Neural progenitor cell (in vitro differentiated cells): ENCODE measurements around the gene CHCHD10. TPM values are rescaled to one million over a fixed set of nuclear protein-coding genes. Genes with fewer than 3 reads are reported as not detected.
A peak's percentile ranks its signal among the peaks of the same experiment; 100 is the strongest.

Source experiments
- DNase-seq: peaks from one replicate; pipeline ENCODE4 v3.0.0-alpha.2; 2016; ENCODE audit warnings: low spot score
- H2AFZ ChIP-seq: fragments of 200-600 bp; sonication (generic); replicated peaks from 2 replicates; pipeline ENCODE4 v1.6.1; 2016; ENCODE audit warnings: antibody characterized with exemption
- H3F3A ChIP-seq: fragments of 200-600 bp; sonication (generic); 2 replicates; pipeline ENCODE4 v1.6.1; 2016; ENCODE audit warnings: antibody characterized with exemption, low read depth
- H3K27ac ChIP-seq: fragments of 200-600 bp; sonication (generic); 2 replicates; pipeline ENCODE4 v1.5.1; 2016; ENCODE audit warnings: mild to moderate bottlenecking
- H3K27me3 ChIP-seq: fragments of 200-600 bp; sonication (generic); 2 replicates; pipeline ENCODE4 v1.6.1; 2016; ENCODE audit warnings: mild to moderate bottlenecking, moderate library complexity
- H3K36me3 ChIP-seq: fragments of 200-600 bp; sonication (generic); 2 replicates; pipeline ENCODE4 v1.5.1; 2016
- H3K4me1 ChIP-seq: fragments of 200-600 bp; sonication (generic); 2 replicates; pipeline ENCODE4 v1.6.1; 2016; ENCODE audit warnings: mixed run types
- H3K4me2 ChIP-seq: fragments of 200-600 bp; sonication (generic); 2 replicates; pipeline ENCODE4 v1.6.1; 2016
- H3K4me3 ChIP-seq: fragments of 200-600 bp; sonication (generic); 2 replicates; pipeline ENCODE4 v1.5.1; 2016
- H3K79me2 ChIP-seq: fragments of 200-600 bp; sonication (generic); 2 replicates; pipeline ENCODE4 v1.6.1; 2016; ENCODE audit warnings: low read depth
- H3K9ac ChIP-seq: fragments of 200-600 bp; sonication (generic); 2 replicates; pipeline ENCODE4 v1.6.1; 2016
- H3K9me3 ChIP-seq: fragments of 200-600 bp; sonication (generic); 2 replicates; pipeline ENCODE4 v1.5.1; 2016; ENCODE audit warnings: low read depth
- H4K20me1 ChIP-seq: fragments of 200-600 bp; sonication (generic); 2 replicates; pipeline ENCODE4 v1.6.1; 2016; ENCODE audit warnings: low read depth
- H3K27ac Mint-ChIP-seq: 3 replicates; pipeline ENCODE4 v1.8.0; 2021; ENCODE audit warnings: mixed read lengths
- H3K27me3 Mint-ChIP-seq: 2 replicates; pipeline ENCODE4 v1.8.0; 2022; ENCODE audit warnings: low read depth, mild to moderate bottlenecking, inconsistent platforms, moderate library complexity, mixed read lengths; ENCODE audit not compliant: insufficient read depth
- H3K36me3 Mint-ChIP-seq: 3 replicates; pipeline ENCODE4 v1.8.0; 2021; ENCODE audit warnings: mixed read lengths
- H3K4me1 Mint-ChIP-seq: 3 replicates; pipeline ENCODE4 v1.8.0; 2021; ENCODE audit warnings: mixed read lengths
- H3K4me3 Mint-ChIP-seq: 3 replicates; pipeline ENCODE4 v1.8.0; 2021; ENCODE audit warnings: mild to moderate bottlenecking, moderate library complexity, mixed read lengths
- H3K9me3 Mint-ChIP-seq: 3 replicates; pipeline ENCODE4 v1.8.0; 2020; ENCODE audit warnings: mixed read lengths
- EZH2 ChIP-seq: fragments of 200-600 bp; sonication (generic); IDR thresholded peaks from 2 replicates; pipeline ENCODE4 v1.6.1; 2017; ENCODE audit warnings: antibody characterized with exemption, mild to moderate bottlenecking, moderate library complexity
- EZH2phosphoT487 ChIP-seq: fragments of 200-600 bp; sonication (generic); IDR thresholded peaks from 2 replicates; pipeline ENCODE4 v1.6.1; 2017; ENCODE audit warnings: antibody characterized with exemption
- total RNA-seq: library from RNA; depleted of rRNA; stranded (reverse); fragments of >200 nt; gene quantifications from 2 replicates; pipeline ENCODE4 v1.2.3, GENCODE V29; 2015; ENCODE audit warnings: low replicate concordance
- TF ChIP-seq, protein P1 (sequence below): fragments of 200-600 bp; sonication (generic); IDR thresholded peaks from 2 replicates; pipeline ENCODE4 v1.5.1; 2017; ENCODE audit warnings: antibody characterized with exemption, mild to moderate bottlenecking

CHCHD10 gene
- total RNA-seq, 1 donor from 2014 or later = 9.1 TPM

DNA sequence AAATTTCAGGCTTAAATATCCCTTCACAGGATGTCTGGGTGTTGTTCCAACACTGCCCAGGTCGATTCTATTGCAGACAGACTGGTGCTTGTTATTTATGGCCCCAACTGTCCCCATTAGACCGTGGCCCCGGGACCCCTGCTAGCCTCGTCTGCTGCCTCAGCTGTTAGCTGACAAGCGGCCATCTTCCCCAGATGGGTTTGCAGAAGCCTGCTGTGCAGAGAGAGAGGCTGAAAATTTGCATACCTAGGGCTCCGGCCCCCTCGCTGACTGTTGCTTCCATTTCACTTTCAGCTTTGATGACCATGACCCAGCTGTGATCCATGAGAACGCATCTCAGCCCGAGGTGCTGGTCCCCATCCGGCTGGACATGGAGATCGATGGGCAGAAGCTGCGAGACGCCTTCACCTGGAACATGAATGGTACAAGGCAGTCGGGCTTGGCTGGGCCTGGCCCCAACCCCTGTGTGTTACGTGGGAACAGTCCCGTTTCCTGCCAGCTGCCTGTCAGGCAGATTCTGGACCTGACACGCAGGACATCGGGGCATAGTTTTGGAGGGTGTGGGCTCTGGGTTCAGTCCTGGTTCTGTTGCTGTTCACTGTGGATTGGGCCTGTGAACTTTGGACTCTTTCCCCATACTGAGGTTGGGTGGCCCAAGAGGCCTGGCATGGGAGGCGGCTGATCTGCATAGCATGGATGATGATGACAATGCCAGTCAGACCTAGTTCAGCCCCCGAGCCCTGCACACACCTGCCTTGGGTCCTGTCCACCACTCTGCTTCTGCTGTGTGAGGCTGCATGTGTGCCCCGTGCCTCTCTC, 35.4 kb upstream of the CHCHD10 start:
- TF ChIP-seq EZH2 = no peak
- TF ChIP-seq, protein P1, sequence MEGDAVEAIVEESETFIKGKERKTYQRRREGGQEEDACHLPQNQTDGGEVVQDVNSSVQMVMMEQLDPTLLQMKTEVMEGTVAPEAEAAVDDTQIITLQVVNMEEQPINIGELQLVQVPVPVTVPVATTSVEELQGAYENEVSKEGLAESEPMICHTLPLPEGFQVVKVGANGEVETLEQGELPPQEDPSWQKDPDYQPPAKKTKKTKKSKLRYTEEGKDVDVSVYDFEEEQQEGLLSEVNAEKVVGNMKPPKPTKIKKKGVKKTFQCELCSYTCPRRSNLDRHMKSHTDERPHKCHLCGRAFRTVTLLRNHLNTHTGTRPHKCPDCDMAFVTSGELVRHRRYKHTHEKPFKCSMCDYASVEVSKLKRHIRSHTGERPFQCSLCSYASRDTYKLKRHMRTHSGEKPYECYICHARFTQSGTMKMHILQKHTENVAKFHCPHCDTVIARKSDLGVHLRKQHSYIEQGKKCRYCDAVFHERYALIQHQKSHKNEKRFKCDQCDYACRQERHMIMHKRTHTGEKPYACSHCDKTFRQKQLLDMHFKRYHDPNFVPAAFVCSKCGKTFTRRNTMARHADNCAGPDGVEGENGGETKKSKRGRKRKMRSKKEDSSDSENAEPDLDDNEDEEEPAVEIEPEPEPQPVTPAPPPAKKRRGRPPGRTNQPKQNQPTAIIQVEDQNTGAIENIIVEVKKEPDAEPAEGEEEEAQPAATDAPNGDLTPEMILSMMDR = no peak
- no peak for TF ChIP-seq EZH2phosphoT487
- Histone ChIP-seq H3K9ac (no peak overlapping the region), H3K9me3 (no peaks in the 10 kb centered on the region), H3K4me3 (no peak overlapping the region), H3K4me2 (no peak overlapping the region), H3F3A (no peaks in the 10 kb centered on the region), H3K79me2 (no peaks in the 10 kb centered on the region), H3K27ac (no peak overlapping the region), H4K20me1 (no peaks in the 10 kb centered on the region), H3K36me3 (peaks cover 8% of the 10 kb centered on the region), H3K27me3 (no peaks in the 10 kb centered on the region), H3K4me1 (no peaks in the 10 kb centered on the region), H2AFZ (no peak overlapping the region)
- Mint-ChIP-seq H3K27me3 (peaks cover 2% of the 10 kb centered on the region), H3K27ac (peak overlapping the region; percentile 69), H3K4me3 (no peak overlapping the region), H3K9me3 (no peaks in the 10 kb centered on the region), H3K4me1 (no peaks in the 10 kb centered on the region), H3K36me3 (peaks cover 52% of the 10 kb centered on the region)
- DNase-seq = no peak

GRCh38 chr22:23801886-23802377, 34.2 kb upstream of the CHCHD10 start:
- Histone ChIP-seq H2AFZ (no peak overlapping the region), H3F3A (no peaks in the 10 kb centered on the region), H3K36me3 (peaks cover 8% of the 10 kb centered on the region), H3K4me1 (no peaks in the 10 kb centered on the region), H4K20me1 (no peaks in the 10 kb centered on the region), H3K4me2 (no peak overlapping the region), H3K79me2 (peaks cover 5% of the 10 kb centered on the region), H3K27me3 (no peaks in the 10 kb centered on the region), H3K4me3 (no peak overlapping the region), H3K9ac (no peak overlapping the region), H3K9me3 (no peaks in the 10 kb centered on the region), H3K27ac (no peak overlapping the region)
- Mint-ChIP-seq H3K27ac (no peak overlapping the region), H3K4me1 (no peaks in the 10 kb centered on the region), H3K4me3 (no peak overlapping the region), H3K36me3 (peaks cover 51% of the 10 kb centered on the region), H3K9me3 (no peaks in the 10 kb centered on the region), H3K27me3 (peaks cover 2% of the 10 kb centered on the region)
- TF ChIP-seq, protein P1 = no peak
- no peak for TF ChIP-seq EZH2phosphoT487
- TF ChIP-seq EZH2 = no peak
- DNase-seq = no peak

- no peak overlapping the region for H2AFZ ChIP-seq
- no peaks in the 10 kb centered on the region for H3F3A ChIP-seq
- no peaks in the 10 kb centered on the region for H3K27me3 ChIP-seq
- peaks cover 8% of the 10 kb centered on the region for H3K36me3 ChIP-seq
- TF ChIP-seq EZH2 (no peak), EZH2phosphoT487 (no peak)
- TF ChIP-seq, protein P1 = no peak
- DNase-seq = no peak
- peaks cover 2% of the 10 kb centered on the region for H4K20me1 ChIP-seq
- no peak overlapping the region for H3K4me3 ChIP-seq
- no peaks in the 10 kb centered on the region for H3K9me3 ChIP-seq
- Mint-ChIP-seq H3K4me3 (no peak overlapping the region), H3K27ac (peak overlapping the region; percentile 42), H3K27me3 (peaks cover 2% of the 10 kb centered on the region), H3K36me3 (peaks cover 53% of the 10 kb centered on the region), H3K4me1 (no peaks in the 10 kb centered on the region), H3K9me3 (no peaks in the 10 kb centered on the region)
- no peak overlapping the region for H3K4me2 ChIP-seq
- H3K27ac ChIP-seq = no peak overlapping the region
- peaks cover 5% of the 10 kb centered on the region for H3K79me2 ChIP-seq
- no peak overlapping the region for H3K9ac ChIP-seq
- H3K4me1 ChIP-seq = no peaks in the 10 kb centered on the region
Observed at GRCh38 chr22:23801238-23801821, 33.6 kb upstream of the CHCHD10 start.
